GM12878 (cell line): Measurements from ENCODE around the gene AGBL5. TPM values are rescaled to one million over a fixed set of nuclear protein-coding genes. Genes with fewer than 3 reads are reported as not detected.
A peak's percentile ranks its signal among the peaks of the same experiment; 100 is the strongest.

ENCODE experiments used
- CHD4 ChIP-seq: fragments of 200-600 bp; sonication (generic); IDR thresholded peaks from 2 replicates; pipeline ENCODE4 v1.6.1; 2016; ENCODE audit warnings: mild to moderate bottlenecking
- EZH2 ChIP-seq: IDR thresholded peaks from 2 replicates; pipeline ENCODE4 v1.6.1; 2012; ENCODE audit warnings: low read depth, mild to moderate bottlenecking, control low read depth, inconsistent platforms, low read length, borderline replicate concordance; ENCODE audit not compliant: control insufficient read depth
- MEF2A ChIP-seq: IDR thresholded peaks from 2 replicates; pipeline ENCODE4 v1.6.1; 2011; ENCODE audit warnings: low read depth, mild to moderate bottlenecking, low read length, moderate library complexity; ENCODE audit not compliant: insufficient read depth
- MXI1 ChIP-seq: fragments of 150-350 bp; IDR thresholded peaks from 2 replicates; pipeline ENCODE4 v1.6.1; 2011; ENCODE audit warnings: low read depth, mild to moderate bottlenecking, inconsistent platforms, low read length, improper control_type of control experiment
- NFXL1 ChIP-seq: fragments of 450-650 bp; IDR thresholded peaks from 2 replicates; pipeline ENCODE4 v1.6.1; 2017; ENCODE audit warnings: antibody characterized with exemption, mild to moderate bottlenecking, borderline replicate concordance
- NFYB ChIP-seq: IDR thresholded peaks from 2 replicates; pipeline ENCODE4 v1.6.1; 2011; ENCODE audit warnings: low read depth, mild to moderate bottlenecking, low read length, improper control_type of control experiment, moderate library complexity; ENCODE audit not compliant: insufficient read depth
- RB1 ChIP-seq: fragments of 450-650 bp; formaldehyde crosslinking; IDR thresholded peaks from 2 replicates; pipeline ENCODE4 v1.6.1; 2017; ENCODE audit warnings: mild to moderate bottlenecking, borderline replicate concordance
- RUNX3 ChIP-seq: IDR thresholded peaks from 2 replicates; pipeline ENCODE4 v1.6.1; 2012; ENCODE audit warnings: low read length, inconsistent platforms
- STAT3 ChIP-seq: IDR thresholded peaks from 2 replicates; pipeline ENCODE4 v1.6.1; 2011; ENCODE audit warnings: low read depth, low read length, improper control_type of control experiment
- TCF7 ChIP-seq: IDR thresholded peaks from 2 replicates; pipeline ENCODE4 v1.6.1; 2014; ENCODE audit warnings: antibody characterized with exemption, borderline replicate concordance
- ZNF24 ChIP-seq: fragments of 450-650 bp; IDR thresholded peaks from 2 replicates; pipeline ENCODE4 v1.6.1; 2017; ENCODE audit warnings: antibody characterized with exemption, mild to moderate bottlenecking
- polyA plus RNA-seq, 11 experiments: library from polyadenylated mRNA; depleted of rRNA in 4 of 11; unstranded in 6 of 11; stranded (reverse) in 5 of 11; fragments of >200 nt; fragmentation: Nextera tagmentation in 4 of 11; fragmentation: Illumina TruSeq in 1 of 11; extraction: Ambion mirVana in 4 of 11; extraction: Trizol in 1 of 11; gene quantifications; 1 replicate in 1 of 11; 2 replicates in 10 of 11; pipeline versions ENCODE4 v1.2.1 to v1.2.3, GENCODE V29; 2011 to 2016; ENCODE audit warnings: inconsistent platforms in 2 of 11, missing spikeins in 2 of 11, low read depth in 1 of 11
- total RNA-seq, 4 experiments: library from RNA; depleted of rRNA in 3 of 4; stranded (reverse); fragments of >200 nt in 3 of 4; fragmentation: Illumina TruSeq in 1 of 4; extraction: Trizol in 1 of 4; gene quantifications; 2 replicates each; pipeline versions ENCODE4 v1.2.1 to v1.2.3, GENCODE V29; 2013 to 2021
- TF ChIP-seq, protein P1 (sequence below): fragments of 450-650 bp; formaldehyde crosslinking; IDR thresholded peaks from 2 replicates; pipeline ENCODE4 v1.4.0; 2020; ENCODE audit warnings: mild to moderate bottlenecking, moderate library complexity
- TF ChIP-seq, protein P2 (sequence below): IDR thresholded peaks from 2 replicates; pipeline ENCODE4 v1.6.1; 2011; ENCODE audit warnings: low read depth, mild to moderate bottlenecking, low read length, moderate library complexity, borderline replicate concordance; ENCODE audit errors: extremely low read depth
- TF ChIP-seq, protein P3 (sequence below): IDR thresholded peaks from 2 replicates; pipeline ENCODE4 v1.6.1; 2012; ENCODE audit warnings: low read depth, low read length, improper control_type of control experiment
- TF ChIP-seq, protein P4 (sequence below): IDR thresholded peaks from 2 replicates; pipeline ENCODE4 v1.6.1; 2011; ENCODE audit warnings: borderline replicate concordance, low read depth, mild to moderate bottlenecking, moderate library complexity, mixed read lengths, low read length; ENCODE audit not compliant: insufficient read depth; ENCODE audit errors: extremely low read length
- TF ChIP-seq, protein P5 (sequence below): IDR thresholded peaks from 2 replicates; pipeline ENCODE4 v1.6.1; 2012; ENCODE audit warnings: mild to moderate bottlenecking, low read depth, low read length
- TF ChIP-seq, protein P6 (sequence below): IDR thresholded peaks from 2 replicates; pipeline ENCODE4 v1.6.1; 2011; ENCODE audit warnings: low read depth, low read length, improper control_type of control experiment, borderline replicate concordance
- TF ChIP-seq, protein P7 (sequence below): fragments of 450-650 bp; IDR thresholded peaks from 2 replicates; pipeline ENCODE4 v1.6.1; 2014; ENCODE audit warnings: mild to moderate bottlenecking

The AGBL5 gene
- total and polyA plus RNA-seq, 10 of the 15 experiments (the other 5 are each of a cell fraction or from before 2014, with no cell fraction given), result 1.9 to 28.5 (median 19.5) TPM

DNA sequence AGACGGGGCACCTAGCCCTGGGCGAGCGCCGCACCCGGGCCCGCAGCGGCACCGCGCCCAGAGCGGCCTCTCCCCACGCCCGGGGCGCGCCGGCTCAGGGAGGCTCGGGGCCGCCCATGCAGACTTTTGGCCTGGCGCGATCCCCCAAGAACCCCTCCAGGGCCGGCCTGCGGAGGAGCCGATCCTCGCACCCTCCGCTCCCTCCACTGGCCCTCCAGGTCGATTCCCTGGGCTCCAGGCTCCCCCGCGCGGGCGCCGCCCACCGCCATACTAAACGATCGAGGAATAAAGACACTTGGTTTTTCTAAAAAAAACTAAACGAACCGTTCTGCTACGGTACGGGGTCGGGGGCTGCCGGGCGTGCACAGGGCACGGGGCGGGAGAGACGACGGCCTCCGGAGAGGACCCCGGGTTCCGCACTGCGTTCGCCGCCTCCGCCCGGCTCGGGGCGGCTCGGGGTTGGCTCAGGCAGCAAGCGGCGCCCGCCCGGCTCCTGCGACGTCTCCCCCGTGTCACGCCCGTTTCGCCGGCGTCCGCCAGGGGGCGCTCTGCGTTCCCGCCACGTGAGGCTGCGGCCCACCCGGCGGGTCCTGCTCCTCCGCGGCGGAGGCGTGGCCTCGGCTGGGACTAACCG, 34.7 kb downstream of the AGBL5 start (continued):
- TF ChIP-seq, protein P1, sequence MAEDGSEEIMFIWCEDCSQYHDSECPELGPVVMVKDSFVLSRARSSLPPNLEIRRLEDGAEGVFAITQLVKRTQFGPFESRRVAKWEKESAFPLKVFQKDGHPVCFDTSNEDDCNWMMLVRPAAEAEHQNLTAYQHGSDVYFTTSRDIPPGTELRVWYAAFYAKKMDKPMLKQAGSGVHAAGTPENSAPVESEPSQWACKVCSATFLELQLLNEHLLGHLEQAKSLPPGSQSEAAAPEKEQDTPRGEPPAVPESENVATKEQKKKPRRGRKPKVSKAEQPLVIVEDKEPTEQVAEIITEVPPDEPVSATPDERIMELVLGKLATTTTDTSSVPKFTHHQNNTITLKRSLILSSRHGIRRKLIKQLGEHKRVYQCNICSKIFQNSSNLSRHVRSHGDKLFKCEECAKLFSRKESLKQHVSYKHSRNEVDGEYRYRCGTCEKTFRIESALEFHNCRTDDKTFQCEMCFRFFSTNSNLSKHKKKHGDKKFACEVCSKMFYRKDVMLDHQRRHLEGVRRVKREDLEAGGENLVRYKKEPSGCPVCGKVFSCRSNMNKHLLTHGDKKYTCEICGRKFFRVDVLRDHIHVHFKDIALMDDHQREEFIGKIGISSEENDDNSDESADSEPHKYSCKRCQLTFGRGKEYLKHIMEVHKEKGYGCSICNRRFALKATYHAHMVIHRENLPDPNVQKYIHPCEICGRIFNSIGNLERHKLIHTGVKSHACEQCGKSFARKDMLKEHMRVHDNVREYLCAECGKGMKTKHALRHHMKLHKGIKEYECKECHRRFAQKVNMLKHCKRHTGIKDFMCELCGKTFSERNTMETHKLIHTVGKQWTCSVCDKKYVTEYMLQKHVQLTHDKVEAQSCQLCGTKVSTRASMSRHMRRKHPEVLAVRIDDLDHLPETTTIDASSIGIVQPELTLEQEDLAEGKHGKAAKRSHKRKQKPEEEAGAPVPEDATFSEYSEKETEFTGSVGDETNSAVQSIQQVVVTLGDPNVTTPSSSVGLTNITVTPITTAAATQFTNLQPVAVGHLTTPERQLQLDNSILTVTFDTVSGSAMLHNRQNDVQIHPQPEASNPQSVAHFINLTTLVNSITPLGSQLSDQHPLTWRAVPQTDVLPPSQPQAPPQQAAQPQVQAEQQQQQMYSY (CRISPR knock-in tag), result no peak
- TF ChIP-seq TCF7, result no peak
- TF ChIP-seq, protein P2, sequence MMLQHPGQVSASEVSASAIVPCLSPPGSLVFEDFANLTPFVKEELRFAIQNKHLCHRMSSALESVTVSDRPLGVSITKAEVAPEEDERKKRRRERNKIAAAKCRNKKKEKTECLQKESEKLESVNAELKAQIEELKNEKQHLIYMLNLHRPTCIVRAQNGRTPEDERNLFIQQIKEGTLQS, result peak; percentile 61; the same call in 1 of the 2 replicates
- peak; percentile 60; the same call in 1 of the 2 replicates for TF ChIP-seq ZNF24
- TF ChIP-seq, protein P3, sequence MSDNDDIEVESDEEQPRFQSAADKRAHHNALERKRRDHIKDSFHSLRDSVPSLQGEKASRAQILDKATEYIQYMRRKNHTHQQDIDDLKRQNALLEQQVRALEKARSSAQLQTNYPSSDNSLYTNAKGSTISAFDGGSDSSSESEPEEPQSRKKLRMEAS, result peak; percentile 95
- TF ChIP-seq STAT3, result no peak
- peak; percentile 43; the same call in 1 of the 2 replicates for TF ChIP-seq RUNX3
- TF ChIP-seq MEF2A, result 0 out of 2 replicates have a peak, but pooled peaks have one; percentile 54
- TF ChIP-seq, protein P4, sequence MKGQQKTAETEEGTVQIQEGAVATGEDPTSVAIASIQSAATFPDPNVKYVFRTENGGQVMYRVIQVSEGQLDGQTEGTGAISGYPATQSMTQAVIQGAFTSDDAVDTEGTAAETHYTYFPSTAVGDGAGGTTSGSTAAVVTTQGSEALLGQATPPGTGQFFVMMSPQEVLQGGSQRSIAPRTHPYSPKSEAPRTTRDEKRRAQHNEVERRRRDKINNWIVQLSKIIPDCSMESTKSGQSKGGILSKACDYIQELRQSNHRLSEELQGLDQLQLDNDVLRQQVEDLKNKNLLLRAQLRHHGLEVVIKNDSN, result peak; percentile 85
- TF ChIP-seq RB1, result peak; percentile 97; the same call in 1 of the 2 replicates
- TF ChIP-seq EZH2, result no peak
- TF ChIP-seq, protein P5, sequence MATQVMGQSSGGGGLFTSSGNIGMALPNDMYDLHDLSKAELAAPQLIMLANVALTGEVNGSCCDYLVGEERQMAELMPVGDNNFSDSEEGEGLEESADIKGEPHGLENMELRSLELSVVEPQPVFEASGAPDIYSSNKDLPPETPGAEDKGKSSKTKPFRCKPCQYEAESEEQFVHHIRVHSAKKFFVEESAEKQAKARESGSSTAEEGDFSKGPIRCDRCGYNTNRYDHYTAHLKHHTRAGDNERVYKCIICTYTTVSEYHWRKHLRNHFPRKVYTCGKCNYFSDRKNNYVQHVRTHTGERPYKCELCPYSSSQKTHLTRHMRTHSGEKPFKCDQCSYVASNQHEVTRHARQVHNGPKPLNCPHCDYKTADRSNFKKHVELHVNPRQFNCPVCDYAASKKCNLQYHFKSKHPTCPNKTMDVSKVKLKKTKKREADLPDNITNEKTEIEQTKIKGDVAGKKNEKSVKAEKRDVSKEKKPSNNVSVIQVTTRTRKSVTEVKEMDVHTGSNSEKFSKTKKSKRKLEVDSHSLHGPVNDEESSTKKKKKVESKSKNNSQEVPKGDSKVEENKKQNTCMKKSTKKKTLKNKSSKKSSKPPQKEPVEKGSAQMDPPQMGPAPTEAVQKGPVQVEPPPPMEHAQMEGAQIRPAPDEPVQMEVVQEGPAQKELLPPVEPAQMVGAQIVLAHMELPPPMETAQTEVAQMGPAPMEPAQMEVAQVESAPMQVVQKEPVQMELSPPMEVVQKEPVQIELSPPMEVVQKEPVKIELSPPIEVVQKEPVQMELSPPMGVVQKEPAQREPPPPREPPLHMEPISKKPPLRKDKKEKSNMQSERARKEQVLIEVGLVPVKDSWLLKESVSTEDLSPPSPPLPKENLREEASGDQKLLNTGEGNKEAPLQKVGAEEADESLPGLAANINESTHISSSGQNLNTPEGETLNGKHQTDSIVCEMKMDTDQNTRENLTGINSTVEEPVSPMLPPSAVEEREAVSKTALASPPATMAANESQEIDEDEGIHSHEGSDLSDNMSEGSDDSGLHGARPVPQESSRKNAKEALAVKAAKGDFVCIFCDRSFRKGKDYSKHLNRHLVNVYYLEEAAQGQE, result 0 out of 2 replicates have a peak, but pooled peaks have one; percentile 15
- no peak for TF ChIP-seq CHD4
- TF ChIP-seq, protein P6, sequence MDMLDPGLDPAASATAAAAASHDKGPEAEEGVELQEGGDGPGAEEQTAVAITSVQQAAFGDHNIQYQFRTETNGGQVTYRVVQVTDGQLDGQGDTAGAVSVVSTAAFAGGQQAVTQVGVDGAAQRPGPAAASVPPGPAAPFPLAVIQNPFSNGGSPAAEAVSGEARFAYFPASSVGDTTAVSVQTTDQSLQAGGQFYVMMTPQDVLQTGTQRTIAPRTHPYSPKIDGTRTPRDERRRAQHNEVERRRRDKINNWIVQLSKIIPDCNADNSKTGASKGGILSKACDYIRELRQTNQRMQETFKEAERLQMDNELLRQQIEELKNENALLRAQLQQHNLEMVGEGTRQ, result peak; percentile 50
- no peak for TF ChIP-seq NFYB
- TF ChIP-seq NFXL1, result no peak
- peak; percentile 83 for TF ChIP-seq MXI1
- TF ChIP-seq, protein P7, sequence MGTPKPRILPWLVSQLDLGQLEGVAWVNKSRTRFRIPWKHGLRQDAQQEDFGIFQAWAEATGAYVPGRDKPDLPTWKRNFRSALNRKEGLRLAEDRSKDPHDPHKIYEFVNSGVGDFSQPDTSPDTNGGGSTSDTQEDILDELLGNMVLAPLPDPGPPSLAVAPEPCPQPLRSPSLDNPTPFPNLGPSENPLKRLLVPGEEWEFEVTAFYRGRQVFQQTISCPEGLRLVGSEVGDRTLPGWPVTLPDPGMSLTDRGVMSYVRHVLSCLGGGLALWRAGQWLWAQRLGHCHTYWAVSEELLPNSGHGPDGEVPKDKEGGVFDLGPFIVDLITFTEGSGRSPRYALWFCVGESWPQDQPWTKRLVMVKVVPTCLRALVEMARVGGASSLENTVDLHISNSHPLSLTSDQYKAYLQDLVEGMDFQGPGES, result no peak
